Measurements from ENCODE around the gene RNF8.
"Not testable (repeated sequence)": the region's sequence is repeated elsewhere in the genome, so short reads cannot be mapped to it uniquely, and the experiment has no call there.

The RNF8 gene, protein sequence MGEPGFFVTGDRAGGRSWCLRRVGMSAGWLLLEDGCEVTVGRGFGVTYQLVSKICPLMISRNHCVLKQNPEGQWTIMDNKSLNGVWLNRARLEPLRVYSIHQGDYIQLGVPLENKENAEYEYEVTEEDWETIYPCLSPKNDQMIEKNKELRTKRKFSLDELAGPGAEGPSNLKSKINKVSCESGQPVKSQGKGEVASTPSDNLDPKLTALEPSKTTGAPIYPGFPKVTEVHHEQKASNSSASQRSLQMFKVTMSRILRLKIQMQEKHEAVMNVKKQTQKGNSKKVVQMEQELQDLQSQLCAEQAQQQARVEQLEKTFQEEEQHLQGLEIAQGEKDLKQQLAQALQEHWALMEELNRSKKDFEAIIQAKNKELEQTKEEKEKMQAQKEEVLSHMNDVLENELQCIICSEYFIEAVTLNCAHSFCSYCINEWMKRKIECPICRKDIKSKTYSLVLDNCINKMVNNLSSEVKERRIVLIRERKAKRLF

DNA sequence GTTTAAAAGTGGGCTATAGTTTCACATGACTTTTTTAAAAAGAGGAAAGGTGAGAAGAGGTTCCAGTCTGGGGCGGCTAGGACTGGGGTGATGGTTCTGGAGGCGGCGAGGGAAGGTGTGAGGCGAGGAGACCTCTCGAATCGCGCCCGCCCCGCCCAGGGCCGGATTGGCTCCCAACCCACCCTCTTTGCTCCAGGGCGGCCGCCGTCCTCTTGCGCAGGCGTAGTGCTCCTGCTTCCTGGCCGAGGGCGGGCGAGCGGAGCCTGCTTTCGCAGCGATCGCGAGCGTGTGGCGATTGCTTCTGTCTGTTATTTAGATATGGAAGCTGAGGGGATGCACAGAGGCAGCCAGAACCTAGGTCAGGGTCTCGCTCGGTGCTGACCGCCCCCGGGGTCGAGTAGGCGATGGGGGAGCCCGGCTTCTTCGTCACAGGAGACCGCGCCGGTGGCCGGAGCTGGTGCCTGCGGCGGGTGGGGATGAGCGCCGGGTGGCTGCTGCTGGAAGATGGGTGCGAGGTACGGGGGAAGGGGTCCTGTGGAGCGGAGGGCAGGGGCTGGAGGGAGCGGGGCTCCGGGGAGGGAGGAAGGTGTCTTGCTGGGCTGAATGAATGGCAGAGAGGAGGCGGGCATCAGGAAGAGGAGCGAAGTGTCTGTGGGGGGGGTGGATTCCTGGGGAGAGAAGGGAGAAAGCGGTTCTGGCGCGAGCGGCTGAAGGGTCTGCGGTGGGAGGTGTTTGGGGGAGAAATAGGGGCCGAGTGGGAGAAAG, at the start of gene RNF8:
RNF8 (plus strand) TSS at position 223 of the 765 bp plus-strand sequence; CDS start at position 405, 182 bp downstream.
- H3K27ac ChIP-seq = peak within 1 kb of the TSS; percentile 34 to 89 (median 79)

GRCh38 chr6:37304766-37305165, 49.0 kb upstream of the RNF8 start:
- Histone ChIP-seq H3K4me3 (no peak overlapping the region), H3K27ac (no peak overlapping the region)

More for the DNA sequence above, at the start of gene RNF8:
- peak within 1 kb of the TSS; percentile 70 to 97 (median 93) for H3K4me3 ChIP-seq

- Histone ChIP-seq H3K4me3 (no peak overlapping the region), H3K27ac (no peak overlapping the region)
These were observed 47.9 kb upstream of the RNF8 start for GRCh38 chr6:37305841-37306425.

GRCh38 chr6:37306624-37307222, 47.1 kb upstream of the RNF8 start:
- Histone ChIP-seq H3K27ac (no peak overlapping the region), H3K4me3 (no peak overlapping the region)

GRCh38 chr6:37307484-37307883, 46.3 kb upstream of the RNF8 start:
- not testable (repeated sequence) for H3K4me3 ChIP-seq
- H3K27ac ChIP-seq = peak overlapping the region in 3 of 21 experiments; percentile 5 to 34 (median 8)

GRCh38 chr6:37308069-37308815, 45.5 kb upstream of the RNF8 start:
- Histone ChIP-seq H3K4me3 (no peak overlapping the region), H3K27ac (peak overlapping the region in 6 of 21 experiments; percentile 5 to 59 (median 30))

DNA sequence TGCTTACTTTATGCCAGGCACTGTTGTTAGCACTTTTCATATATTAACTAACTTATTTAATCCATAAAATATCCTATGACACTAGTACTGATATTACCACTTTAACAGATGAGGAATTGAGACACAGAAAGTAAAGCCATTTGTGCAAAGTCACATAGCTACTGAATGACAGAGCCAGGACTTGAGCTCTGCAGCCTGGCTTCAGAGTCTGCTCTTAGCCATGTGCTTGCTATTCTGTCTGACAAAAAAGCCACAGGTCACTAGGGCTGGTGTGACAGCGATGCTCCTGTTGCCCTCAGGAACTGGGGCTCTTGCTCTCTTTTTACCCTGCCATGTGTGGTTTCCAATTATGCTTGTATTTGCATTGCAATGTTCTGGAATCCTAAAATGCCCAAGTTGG, 44.7 kb upstream of the RNF8 start:
- Histone ChIP-seq H3K4me3 (no peak overlapping the region), H3K27ac (no peak overlapping the region)

- Histone ChIP-seq H3K4me3 (no peak overlapping the region), H3K27ac (no peak overlapping the region)
These were observed 44.1 kb upstream of the RNF8 start for GRCh38 chr6:37309692-37310091.

DNA sequence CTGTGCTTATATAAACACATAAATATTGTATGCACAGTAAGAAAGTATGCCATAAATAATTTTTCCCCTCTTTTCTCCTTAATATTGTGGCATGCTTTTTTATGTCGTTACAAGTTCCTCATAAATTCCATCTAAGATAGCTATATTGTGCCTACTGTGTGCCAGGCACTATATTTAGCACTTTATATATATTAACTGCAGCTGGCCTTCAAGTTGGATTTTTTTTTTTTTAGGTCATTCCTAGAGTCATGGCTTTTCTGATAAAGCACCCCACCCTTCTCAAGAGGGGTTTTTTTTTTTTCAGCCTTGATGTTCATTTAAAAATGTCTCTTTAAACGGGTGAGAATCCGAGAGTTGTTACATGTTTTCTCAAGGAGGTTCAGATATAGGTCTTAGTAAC, 42.8 kb upstream of the RNF8 start:
- Histone ChIP-seq H3K4me3 (no peak overlapping the region), H3K27ac (no peak overlapping the region)

DNA sequence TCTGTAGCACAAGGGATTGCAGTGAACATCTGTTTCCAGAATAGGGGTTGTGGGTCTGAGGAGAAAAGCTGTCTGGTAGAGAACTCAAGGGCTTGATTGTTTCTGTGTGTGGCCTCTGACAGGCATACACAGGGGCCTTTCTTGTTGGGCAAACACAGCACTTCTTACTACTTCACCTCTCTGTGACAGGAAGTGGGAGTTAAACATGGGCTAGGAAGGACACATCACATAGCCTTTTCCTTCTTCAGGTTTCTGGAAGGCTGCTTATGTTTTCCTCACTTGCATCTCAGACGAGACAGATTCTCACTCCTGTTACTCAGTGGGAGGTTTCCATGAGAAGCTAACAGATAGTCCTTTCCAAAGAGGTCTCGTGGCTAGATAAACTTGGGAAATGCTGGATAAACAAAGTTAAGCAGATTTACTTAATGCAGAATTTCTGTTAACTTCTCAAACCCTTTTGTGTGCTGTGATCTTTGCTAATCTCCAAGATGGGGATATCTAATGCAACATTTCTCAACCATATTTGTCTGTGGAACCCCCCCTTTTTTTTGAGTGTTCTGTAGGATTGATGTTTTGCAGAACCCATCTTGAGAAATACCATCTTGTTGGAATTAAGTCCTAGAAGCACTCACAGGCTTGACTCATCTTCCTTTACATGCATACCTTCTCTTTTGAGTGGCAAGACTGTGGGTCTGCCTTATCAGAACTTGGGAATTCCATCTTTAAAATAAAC, 41.9 kb upstream of the RNF8 start:
- Histone ChIP-seq H3K27ac (no peak overlapping the region), H3K4me3 (no peak overlapping the region)

- H3K27ac ChIP-seq = no peak overlapping the region
- no peak overlapping the region for H3K4me3 ChIP-seq
These were observed 39.9 kb upstream of the RNF8 start for GRCh38 chr6:37313723-37314486.

DNA sequence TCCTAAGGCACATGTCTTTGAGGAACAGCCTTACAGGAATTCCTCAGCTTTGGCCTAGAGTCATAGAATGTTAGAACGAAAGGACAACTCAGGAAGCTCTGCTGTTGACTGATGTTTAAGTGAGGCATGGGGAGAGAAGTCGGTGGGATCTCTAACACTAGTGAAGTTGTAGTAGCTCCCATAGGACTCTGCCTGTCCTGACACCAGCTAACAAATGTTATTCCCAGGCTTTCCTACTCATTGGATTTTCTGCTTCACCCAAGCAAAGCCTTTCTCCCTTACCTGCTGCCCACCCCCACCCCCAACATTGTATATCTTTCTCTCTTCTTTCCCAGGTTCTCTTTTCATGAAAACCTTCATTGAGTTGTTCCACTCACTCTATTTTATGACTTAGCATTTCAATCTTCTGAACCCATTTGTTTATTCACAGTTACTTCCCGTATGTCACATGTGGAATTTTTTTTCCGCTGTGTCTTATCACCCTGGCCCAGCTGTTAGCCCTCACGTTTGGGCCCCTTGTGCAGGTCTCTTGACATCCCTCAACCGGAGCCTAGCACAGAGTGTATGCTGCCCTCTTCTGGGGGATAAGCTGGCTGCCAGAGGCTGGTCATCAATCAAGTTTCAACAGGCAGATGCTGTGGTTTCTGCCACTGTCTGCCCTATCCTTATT, 39.2 kb upstream of the RNF8 start:
- Histone ChIP-seq H3K27ac (no peak overlapping the region), H3K4me3 (no peak overlapping the region)

GRCh38 chr6:37315157-37315515, 38.6 kb upstream of the RNF8 start:
- Histone ChIP-seq H3K4me3 (no peak overlapping the region), H3K27ac (no peak overlapping the region)

DNA sequence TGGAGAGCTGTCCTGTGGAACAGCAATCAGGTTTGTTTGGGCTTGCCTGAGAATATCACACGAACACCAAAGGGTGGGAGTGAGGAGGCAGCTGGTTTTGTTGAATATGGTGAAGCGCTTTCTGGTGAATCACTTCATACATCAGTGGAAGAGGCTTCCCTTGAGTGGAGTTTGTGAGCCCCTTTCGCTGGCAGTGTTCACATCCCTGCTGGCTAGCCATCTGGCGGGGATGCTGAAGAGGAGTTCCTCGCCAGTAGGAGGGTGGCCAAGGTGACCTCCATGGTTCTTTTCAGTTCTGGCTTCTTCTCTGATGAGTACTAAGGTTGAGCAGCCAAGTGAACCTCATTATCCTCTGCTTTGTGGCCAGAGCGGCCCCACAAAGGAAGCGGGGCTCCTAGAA, 37.7 kb upstream of the RNF8 start:
- no peak overlapping the region for H3K4me3 ChIP-seq
- no peak overlapping the region for H3K27ac ChIP-seq

DNA sequence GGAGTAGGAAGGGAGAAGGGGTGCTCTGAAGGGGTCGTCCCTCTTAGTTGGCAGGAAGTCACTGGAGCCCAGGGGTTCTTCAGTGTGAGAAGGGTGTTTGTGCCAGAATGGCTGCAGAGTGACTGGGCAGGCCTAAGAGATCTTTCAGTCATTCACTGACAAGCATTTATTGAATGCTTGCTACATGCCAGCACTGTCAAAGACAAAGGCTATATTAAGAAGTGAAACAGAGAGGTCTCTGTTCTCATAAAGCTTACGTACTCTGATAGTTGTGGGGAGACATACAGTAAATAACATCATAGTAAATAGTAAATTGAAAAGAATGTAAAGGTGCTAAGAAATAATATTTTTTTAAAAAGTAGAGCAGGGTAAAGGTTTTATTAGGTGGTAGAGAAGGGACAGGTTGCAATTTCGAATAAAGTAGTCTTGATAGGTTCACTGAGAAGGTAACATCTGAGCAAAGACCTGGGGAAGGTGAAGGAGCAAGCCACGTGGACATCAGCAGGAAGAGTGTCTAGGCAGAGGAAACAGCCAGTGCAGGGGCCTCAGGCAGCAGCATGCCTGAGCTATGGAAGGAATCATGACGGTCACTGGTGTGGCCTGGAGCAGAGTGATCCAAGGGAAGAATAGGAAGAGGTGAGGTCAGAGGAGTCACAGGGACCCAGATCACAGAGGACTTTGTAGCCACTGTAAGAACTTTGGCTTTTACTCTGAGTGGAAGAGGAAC, 36.3 kb upstream of the RNF8 start:
- H3K27ac ChIP-seq = no peak overlapping the region
- no peak overlapping the region for H3K4me3 ChIP-seq

DNA sequence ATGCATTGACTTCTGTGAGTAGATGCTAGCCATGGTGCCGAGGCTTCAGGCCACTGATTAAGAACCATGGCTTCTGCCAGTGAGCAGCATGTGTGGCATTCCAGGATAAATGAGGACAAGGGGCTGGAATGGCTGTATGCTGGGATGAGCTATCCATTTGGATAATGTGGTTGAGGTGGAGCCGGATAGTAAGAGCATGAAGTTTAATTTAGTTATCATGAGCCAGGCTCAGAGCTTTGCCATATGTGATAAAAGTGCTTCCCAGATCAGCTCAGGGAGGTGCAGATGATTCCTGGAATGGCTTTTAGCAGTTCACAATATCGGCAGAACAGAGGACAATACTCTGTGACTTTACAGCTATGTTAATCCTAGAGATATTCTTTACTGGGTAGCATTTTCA, 34.6 kb upstream of the RNF8 start:
- Histone ChIP-seq H3K4me3 (no peak overlapping the region), H3K27ac (no peak overlapping the region)

Measured in skin epidermis (tissue), 12 donors.